Astrocyte of the spinal cord (primary cell): ENCODE results near the gene VAMP4.

Source experiments
- DNase-seq: peaks from one replicate; pipeline ENCODE4 v3.0.0; 2011; ENCODE audit warnings: low read depth, low spot score
- H3K4me3 ChIP-seq: 2 replicates; pipeline ENCODE4 v1.5.1; 2011; ENCODE audit warnings: low read depth, mild to moderate bottlenecking, low read length, moderate library complexity
- CTCF ChIP-seq: IDR thresholded peaks from 2 replicates; pipeline ENCODE4 v1.5.1; 2012; ENCODE audit warnings: low read depth, mild to moderate bottlenecking, low read length, inconsistent platforms
- in situ Hi-C: cut with HindIII; loops from 2 replicates; pipeline ENCODE4 v1.10.0; 2017; ENCODE audit warnings: low sequenced_read_pairs

The VAMP4 gene

GRCh38 chr1:171784784-171785183 lies 42.9 kb upstream of the VAMP4 start:
- TF ChIP-seq CTCF = no peak
- no peak overlapping the region for H3K4me3 ChIP-seq
- in situ Hi-C loops = no loop called here
- DNase-seq = no peak

GRCh38 chr1:171783816-171784530 lies 42.1 kb upstream of the VAMP4 start:
- TF ChIP-seq CTCF = no peak
- in situ Hi-C loops = no loop called here
- DNase-seq = no peak
- H3K4me3 ChIP-seq = no peak overlapping the region

- DNase-seq = peak; percentile 100
- no peak for TF ChIP-seq CTCF
- in situ Hi-C loops = no loop called here
- H3K4me3 ChIP-seq = peak within 1 kb of the TSS; percentile 77
These were observed 39.5 kb upstream of the VAMP4 start, which contains the start of gene METTL13 for GRCh38 chr1:171781176-171781875. METTL13 (plus strand) TSS chr1:171781660; CDS start chr1:171781968, 308 bp downstream.

- no peak for TF ChIP-seq CTCF
- in situ Hi-C loops = no loop called here
- DNase-seq = no peak
- peak overlapping the region; percentile 50 for H3K4me3 ChIP-seq
These were observed 38.8 kb upstream of the VAMP4 start for GRCh38 chr1:171780583-171781175.

- DNase-seq = no peak
- in situ Hi-C loops = no loop called here
- H3K4me3 ChIP-seq = no peak overlapping the region
- TF ChIP-seq CTCF = no peak
These were observed 30.4 kb upstream of the VAMP4 start for GRCh38 chr1:171772312-171772711.

GRCh38 chr1:171769754-171770153 lies 27.9 kb upstream of the VAMP4 start:
- no peak overlapping the region for H3K4me3 ChIP-seq
- TF ChIP-seq CTCF = no peak
- no peak for DNase-seq
- in situ Hi-C loops = no loop called here
